GM12864 (cell line): ENCODE measurements around the gene RANBP3.

Experiments used
- DNase-seq: peaks from one replicate; pipeline ENCODE4 v3.0.0-alpha.2; 2011; ENCODE audit warnings: low read depth
- H3K4me3 ChIP-seq: 2 replicates; pipeline ENCODE4 v1.5.1; 2011; ENCODE audit warnings: mild to moderate bottlenecking, low read depth, low read length, control low read depth
- CTCF ChIP-seq: IDR thresholded peaks from 2 replicates; pipeline ENCODE4 v1.5.1; 2011; ENCODE audit warnings: low read depth, mild to moderate bottlenecking, moderate library complexity, low read length, control low read depth, inconsistent platforms; ENCODE audit errors: missing control alignments

RANBP3 gene

DNA sequence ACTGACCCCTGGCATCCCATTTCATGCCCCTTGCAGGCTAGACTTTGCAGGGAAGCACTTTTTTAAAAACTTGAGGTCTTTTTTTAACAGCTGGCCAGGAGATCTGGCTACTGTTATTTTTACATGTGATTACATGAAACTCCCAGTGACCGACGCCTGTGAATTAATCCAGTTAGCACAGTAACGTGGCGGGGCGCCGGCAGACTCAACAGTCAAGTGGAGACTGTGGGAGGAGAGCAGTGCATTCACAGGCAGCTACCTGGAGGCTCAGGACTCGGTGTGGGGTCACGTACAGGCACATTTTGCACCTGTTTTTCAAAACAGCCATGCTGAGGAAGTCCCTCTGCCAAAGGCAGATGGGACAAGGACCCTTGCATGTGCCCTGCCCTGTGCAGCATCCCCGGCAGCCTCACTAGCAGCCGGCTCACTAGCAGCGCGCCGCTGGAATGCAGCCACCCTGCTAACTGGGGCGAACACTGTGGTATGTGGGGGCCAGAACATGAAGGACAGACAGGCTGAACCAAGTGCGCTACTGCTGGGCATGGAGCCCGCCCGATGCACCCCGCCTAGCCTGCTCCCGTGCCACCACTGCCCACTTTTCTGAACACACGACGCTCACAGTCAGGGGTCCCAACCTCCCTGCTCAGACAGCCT is 45.2 kb downstream of the RANBP3 start:
- no peak for DNase-seq
- TF ChIP-seq CTCF, result no peak
- no peak overlapping the region for H3K4me3 ChIP-seq

- DNase-seq, result no peak
- no peak for TF ChIP-seq CTCF
- H3K4me3 ChIP-seq, result no peak overlapping the region
Measured at GRCh38 chr19:5932146-5932545, 45.8 kb downstream of the RANBP3 start.

DNA sequence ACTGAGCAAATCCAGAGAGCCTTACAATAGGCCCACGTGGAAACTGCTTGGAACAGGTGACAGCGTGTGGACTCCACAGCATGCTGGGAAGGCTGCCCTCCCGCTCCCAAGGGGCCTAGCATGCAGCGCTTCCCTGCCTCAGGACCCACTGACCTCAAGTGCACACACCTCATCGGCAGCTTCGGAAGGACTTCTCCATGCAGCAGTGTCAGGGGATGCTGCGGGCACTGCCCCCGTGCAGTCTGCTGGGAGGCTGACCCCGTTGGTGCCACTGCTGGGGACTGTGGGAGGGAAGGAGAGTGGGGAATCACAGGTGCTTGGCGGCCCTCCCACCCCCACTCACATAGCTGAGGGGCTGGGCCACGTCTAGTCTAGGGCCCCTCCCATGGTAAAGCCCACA is 46.7 kb downstream of the RANBP3 start:
- no peak for TF ChIP-seq CTCF
- no peak for DNase-seq
- H3K4me3 ChIP-seq, result no peak overlapping the region

DNA sequence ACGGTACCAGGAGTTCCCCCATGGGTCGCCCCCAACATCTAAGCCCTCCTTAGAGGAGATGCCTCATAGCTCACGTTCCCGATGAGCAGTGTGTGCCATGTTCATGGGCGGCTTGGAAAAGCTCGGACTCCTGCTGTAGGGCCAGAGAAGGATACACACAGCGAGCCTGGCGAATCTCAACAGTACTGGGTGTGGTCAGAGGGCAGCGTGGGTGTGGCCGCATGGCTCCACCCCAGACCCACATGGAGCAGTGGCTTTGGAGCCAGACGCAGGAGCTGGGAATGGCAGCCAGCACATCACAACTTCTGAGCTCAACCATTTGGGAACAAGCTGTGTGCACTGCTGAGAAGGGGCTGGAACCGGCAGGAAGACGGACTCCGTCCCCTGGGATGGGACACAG is 48.3 kb downstream of the RANBP3 start:
- H3K4me3 ChIP-seq, result no peak overlapping the region
- TF ChIP-seq CTCF, result no peak
- no peak for DNase-seq

- H3K4me3 ChIP-seq, result no peak overlapping the region
- no peak for TF ChIP-seq CTCF
- no peak for DNase-seq
Measured at GRCh38 chr19:5929179-5929578, 48.8 kb downstream of the RANBP3 start.

DNA sequence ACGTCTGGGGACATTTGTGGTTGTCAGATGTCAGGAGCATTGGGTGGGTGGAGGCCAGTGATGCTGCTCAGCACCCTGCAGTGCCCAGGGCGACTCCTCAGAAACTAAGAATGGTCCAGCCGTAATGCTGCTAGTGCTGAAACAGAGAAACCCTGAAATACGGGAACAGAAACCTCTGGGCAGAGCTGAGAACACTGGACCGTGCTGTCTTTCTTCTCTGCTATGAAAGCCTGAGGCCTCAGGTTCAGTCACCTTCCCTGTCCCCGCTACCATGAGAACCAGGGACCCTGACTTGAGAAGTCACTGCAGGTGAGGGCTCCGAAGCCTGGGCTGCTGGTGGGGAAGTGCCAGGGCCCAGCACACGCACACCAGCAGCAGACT is 50.5 kb downstream of the RANBP3 start:
- TF ChIP-seq CTCF, result no peak

More for the DNA sequence above, 50.5 kb downstream of the RANBP3 start:
- DNase-seq, result no peak
- no peak overlapping the region for H3K4me3 ChIP-seq
